Stimulated activated naive B cell treated with anti-CD40 and anti-IgM and Interleukin-4, amounts not matched to agents 10 μg/mL and 1 μg/mL and 100 μg/mL, for 72 hours (primary cell): ENCODE data around the gene RGS14.

Experiments used
- ATAC-seq, 2 donors: fragments of 150-1000 bp; cut with Tn5 transposase; replicated peaks; 2 replicates each; pipeline ENCODE4 v1.10.0; 2021; ENCODE audit warnings: moderate library complexity in 1 of 2
- DNase-seq: peaks from one replicate; pipeline ENCODE4 v3.0.0; 2021
- H3K27ac Mint-ChIP-seq: one replicate; pipeline ENCODE4 v1.8.0; 2022; ENCODE audit warnings: mild to moderate bottlenecking, mixed read lengths
- H3K27me3 Mint-ChIP-seq, 2 donors: one replicate each; pipeline ENCODE4 v1.8.0; 2022; ENCODE audit warnings: mixed read lengths in 2 of 2
- H3K36me3 Mint-ChIP-seq, 2 donors: one replicate each; pipeline ENCODE4 v1.8.0; 2022; ENCODE audit warnings: mixed read lengths in 2 of 2, mild to moderate bottlenecking in 1 of 2
- H3K4me1 Mint-ChIP-seq, 2 donors: one replicate each; pipeline ENCODE4 v1.8.0; 2022; ENCODE audit warnings: mixed read lengths in 2 of 2, mild to moderate bottlenecking in 1 of 2
- H3K4me3 Mint-ChIP-seq, 2 donors: one replicate each; pipeline ENCODE4 v1.8.0; 2022; ENCODE audit warnings: mild to moderate bottlenecking in 2 of 2, mixed read lengths in 2 of 2, moderate library complexity in 1 of 2
- H3K9me3 Mint-ChIP-seq, 2 donors: one replicate each; pipeline ENCODE4 v1.8.0; 2022; ENCODE audit warnings: mixed read lengths in 2 of 2, mild to moderate bottlenecking in 1 of 2

The RGS14 gene

DNA sequence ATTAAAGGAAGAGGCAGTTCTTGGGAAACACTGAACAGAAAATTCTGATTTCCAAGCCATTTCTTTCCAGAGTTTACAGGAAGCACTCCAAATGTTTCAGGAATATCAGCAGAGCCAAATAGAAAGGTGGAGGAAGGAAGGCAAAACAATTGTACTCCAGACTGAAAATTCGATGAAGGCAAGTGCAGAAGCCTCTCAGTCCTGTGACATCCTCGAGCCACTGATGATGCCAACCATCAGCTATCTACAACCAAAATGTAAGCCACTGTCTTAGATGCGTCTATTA lies 8.4 kb upstream of the RGS14 start:
- ATAC-seq (no peak), DNase-seq (no peak)
- Mint-ChIP-seq H3K36me3 (peaks cover 13 to 22% of the 10 kb centered on the region in 2 donors), H3K4me1 (peaks cover 17 to 51% of the 10 kb centered on the region in 2 donors), H3K27ac (no peak overlapping the region), H3K27me3 (no peaks in the 10 kb centered on the region), H3K9me3 (no peaks in the 10 kb centered on the region), H3K4me3 (peak overlapping the region; percentile 54 to 80)

DNA sequence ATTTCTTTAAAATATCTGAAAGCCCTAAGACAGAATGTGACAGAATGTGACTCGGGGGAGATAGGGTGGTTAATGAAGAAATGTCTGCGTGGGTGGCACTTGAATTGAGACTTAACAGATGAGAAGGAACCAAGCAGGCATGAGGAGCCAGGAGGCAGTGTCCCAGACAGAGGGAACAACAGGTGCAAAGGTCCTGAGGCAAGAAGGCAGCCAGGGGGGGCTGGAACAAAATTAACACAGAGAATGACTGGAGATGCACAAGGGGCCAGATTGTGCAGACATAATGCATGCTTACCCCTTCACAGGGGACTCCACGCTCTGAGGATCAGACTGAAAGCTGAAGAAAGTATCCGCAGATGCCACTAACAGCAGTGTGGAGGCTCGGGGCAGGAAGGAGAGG lies 8.0 kb upstream of the RGS14 start:
- no peaks in the 10 kb centered on the region for H3K27me3 Mint-ChIP-seq
- H3K9me3 Mint-ChIP-seq, result no peaks in the 10 kb centered on the region
- no peak for ATAC-seq
- peak overlapping the region; percentile 80 to 92 for H3K4me3 Mint-ChIP-seq
- peak overlapping the region; percentile 49 for H3K27ac Mint-ChIP-seq
- peaks cover 20 to 56% of the 10 kb centered on the region in 2 donors for H3K4me1 Mint-ChIP-seq
- no peak for DNase-seq
- peaks cover 10 to 20% of the 10 kb centered on the region in 2 donors for H3K36me3 Mint-ChIP-seq

DNA sequence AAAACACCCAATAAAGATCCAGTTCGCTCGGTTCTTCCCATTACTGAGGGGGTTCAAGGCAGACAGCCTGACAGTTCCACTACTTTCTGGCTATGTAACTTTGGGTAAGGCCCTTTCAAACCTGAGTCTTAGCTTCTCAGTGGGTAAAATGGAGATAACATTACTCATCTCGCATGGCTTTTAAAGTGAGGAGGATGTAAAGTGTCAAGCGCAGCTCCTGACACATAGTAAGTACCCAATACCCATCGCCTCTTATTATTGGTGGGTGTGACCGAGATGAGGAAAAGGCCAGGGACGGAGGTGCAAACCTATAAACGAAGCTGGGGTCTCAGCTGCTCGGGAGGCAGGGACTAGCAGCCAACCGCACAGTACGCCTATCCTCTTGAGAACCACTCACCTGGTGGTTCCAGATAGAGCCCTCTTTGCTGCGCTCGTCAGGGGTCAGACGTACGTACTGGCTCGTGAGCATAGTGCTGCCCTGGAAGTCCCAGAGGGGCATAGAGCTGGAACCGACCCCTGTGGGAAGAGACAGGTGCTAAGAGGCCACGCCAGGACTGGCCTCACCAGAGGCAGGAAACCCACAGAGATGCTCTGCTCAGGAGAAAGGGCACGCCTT lies 6.8 kb upstream of the RGS14 start:
- Mint-ChIP-seq H3K27me3 (no peaks in the 10 kb centered on the region), H3K9me3 (no peaks in the 10 kb centered on the region), H3K36me3 (peaks cover 10 to 19% of the 10 kb centered on the region in 2 donors), H3K4me3 (peak overlapping the region; percentile 92 to 97), H3K27ac (peak overlapping the region; percentile 100), H3K4me1 (peaks cover 26 to 63% of the 10 kb centered on the region in 2 donors)
- ATAC-seq (no peak), DNase-seq (no peak)

DNA sequence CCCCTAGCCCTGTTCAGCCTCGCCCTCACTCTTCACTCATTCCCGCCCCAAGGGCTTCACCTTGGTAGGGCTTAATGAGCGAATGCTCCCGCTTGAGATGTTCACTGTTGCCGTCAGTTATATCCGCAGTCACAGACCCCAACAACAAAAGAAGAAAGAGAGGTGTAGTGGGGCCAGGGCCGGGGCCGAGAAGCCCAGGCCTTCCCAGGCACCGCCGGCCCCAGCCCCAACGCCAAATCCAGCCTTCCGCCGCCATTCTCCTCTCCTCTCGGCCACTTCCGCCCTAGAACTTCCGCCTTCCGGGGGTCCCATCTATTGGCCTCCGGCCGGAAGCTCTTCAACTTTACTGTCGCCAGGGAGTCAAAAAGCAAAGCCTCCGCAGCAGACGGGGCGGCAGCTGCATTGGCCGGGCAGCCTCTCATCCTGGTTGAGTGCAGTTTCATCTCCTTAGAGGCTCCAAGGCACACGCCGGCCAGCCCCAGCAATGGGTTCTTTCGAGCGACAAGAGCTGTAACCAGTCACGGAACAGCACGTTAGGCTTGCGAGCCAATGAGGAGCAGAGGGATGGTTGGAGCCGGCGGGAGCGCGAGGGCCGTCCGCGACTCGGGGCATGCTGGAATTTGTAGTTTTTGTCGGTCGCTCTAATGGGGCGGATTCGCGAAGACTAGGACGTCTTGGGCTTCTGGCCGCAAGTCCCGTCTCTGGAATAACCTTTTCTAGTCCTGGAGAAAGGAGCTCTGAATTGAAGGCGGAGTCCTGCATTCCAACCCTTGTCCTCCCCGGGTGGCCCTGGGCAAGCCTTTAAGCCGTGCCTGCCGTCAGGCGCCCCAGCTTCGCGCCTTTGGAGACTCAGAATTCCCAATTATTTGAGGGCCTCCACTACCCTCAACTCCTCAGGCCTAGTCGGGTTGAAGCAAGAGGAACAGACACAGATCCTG lies 6.1 kb upstream of the RGS14 start, which contains the start of gene LMAN2:
Gene LMAN2 (minus strand): TSS at position 277 of the 938 bp plus-strand sequence. CDS start 21 bp downstream, at position 256.
- H3K4me3 Mint-ChIP-seq, result peak within 1 kb of the TSS; percentile 92 to 97
- peak; percentile 98 for ATAC-seq
- peak; percentile 92 for DNase-seq
- H3K27me3 Mint-ChIP-seq, result no peaks in the 10 kb centered on the region
- H3K4me1 Mint-ChIP-seq, result peaks cover 29 to 69% of the 10 kb centered on the region in 2 donors
- H3K36me3 Mint-ChIP-seq, result peaks cover 10 to 15% of the 10 kb centered on the region in 2 donors
- no peaks in the 10 kb centered on the region for H3K9me3 Mint-ChIP-seq
- H3K27ac Mint-ChIP-seq, result peak within 1 kb of the TSS; percentile 100

DNA sequence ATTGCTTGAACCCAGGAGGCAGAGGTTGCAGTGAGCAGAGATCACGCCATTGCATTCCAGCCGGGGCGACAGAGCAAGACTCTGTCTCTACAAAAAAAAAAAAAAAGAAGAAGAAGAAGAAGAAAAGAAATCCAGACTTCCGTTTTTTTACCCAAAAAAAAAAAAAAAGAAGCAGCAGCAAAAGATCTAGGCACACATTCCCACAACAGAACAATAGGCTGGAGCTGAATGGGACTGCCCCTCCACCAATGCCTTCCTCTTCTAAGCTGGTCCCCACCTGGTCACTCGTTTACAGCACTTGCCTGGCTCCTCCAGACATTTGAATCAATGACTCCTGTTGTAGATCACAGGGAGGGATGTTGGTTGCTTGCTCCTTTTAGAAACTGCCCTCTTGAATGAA lies 4.6 kb upstream of the RGS14 start:
- peaks cover 35 to 73% of the 10 kb centered on the region in 2 donors for H3K4me1 Mint-ChIP-seq
- peaks cover 10 to 11% of the 10 kb centered on the region in 2 donors for H3K36me3 Mint-ChIP-seq
- no peak overlapping the region for H3K4me3 Mint-ChIP-seq
- no peak for ATAC-seq
- H3K27me3 Mint-ChIP-seq, result no peaks in the 10 kb centered on the region
- H3K9me3 Mint-ChIP-seq, result no peaks in the 10 kb centered on the region
- DNase-seq, result no peak
- no peak overlapping the region for H3K27ac Mint-ChIP-seq

DNA sequence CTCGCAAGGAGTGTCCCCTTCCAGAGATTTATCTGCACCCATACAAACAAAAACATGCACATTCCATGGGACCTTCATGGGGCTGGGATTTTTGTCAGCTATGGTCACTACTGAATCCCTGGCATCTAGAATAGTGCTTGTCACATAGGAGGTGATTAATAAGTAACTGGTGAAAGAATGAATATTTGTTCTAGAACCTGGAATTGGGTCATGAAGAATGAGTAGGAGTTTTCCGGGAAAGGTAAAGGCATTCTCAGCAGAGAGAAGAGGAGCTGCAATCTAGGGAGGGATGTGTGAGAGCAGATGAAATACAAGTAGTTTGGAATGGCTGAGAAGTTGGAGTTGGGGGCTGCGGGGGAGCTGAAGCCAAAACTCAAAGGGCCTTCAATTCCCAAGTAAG lies 3.5 kb upstream of the RGS14 start:
- Mint-ChIP-seq H3K27ac (no peak overlapping the region), H3K27me3 (no peaks in the 10 kb centered on the region), H3K9me3 (no peaks in the 10 kb centered on the region), H3K36me3 (peaks cover 6 to 10% of the 10 kb centered on the region in 2 donors), H3K4me1 (peaks cover 41 to 80% of the 10 kb centered on the region in 2 donors), H3K4me3 (no peak overlapping the region)
- DNase-seq (no peak), ATAC-seq (no peak)

DNA sequence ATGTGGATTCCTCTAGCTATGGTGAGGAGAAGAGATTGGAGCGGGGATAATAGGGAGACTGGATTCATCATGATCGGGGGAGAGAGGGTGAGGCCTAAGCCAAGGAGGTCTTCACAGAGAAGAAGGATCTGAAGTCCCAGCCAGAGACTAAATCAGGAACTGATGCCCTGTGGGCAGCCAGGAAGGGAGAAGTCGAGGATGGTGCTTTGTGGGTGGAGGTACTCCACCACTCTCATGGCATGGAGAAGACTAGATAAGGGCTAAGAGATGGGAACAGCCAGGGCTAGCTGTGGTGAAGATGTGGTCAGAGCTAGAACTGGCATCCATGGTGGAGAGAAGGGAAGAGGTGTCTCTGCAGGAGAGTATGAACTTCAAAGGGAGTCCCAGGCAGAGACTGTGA lies 3.0 kb upstream of the RGS14 start:
- no peak for DNase-seq
- H3K36me3 Mint-ChIP-seq, result peaks cover 3 to 8% of the 10 kb centered on the region in 2 donors

DNA sequence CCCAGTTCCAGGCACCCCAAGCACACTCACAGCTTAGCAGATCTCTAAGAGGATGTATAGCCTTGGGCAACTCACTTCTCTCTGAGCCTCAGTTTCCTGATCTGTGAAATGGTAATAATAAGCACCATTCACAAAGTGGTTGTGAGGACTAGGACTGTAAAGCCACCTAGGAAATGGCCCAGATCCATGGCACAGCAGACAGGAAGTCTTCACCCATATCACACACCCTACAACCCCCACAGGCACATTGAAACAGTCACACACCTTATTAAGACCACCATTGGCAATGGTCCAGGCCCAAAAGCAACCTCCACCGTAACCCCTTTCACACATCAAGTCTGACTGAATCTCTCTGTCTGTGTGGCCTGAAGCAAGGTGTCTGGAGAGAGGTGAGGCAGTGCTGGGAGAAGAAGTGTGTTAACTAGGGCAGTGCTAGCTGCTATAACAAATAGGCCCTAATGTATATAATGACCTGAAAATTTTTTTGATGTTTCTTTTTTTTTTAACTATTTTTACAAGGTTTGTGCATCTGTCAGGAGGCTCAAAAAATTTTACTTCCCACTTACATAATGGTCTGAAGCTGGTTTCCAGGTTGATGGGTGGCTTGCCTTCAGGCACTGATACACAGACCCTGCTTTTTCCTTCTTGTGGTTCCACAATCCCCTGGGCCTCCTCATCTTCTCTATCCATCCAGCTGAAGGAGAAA lies 2.4 kb upstream of the RGS14 start:
- Mint-ChIP-seq H3K4me3 (no peak overlapping the region), H3K9me3 (no peaks in the 10 kb centered on the region), H3K27me3 (no peaks in the 10 kb centered on the region), H3K27ac (no peak overlapping the region), H3K36me3 (peaks cover 0 to 3% of the 10 kb centered on the region in 2 donors), H3K4me1 (peaks cover 43 to 80% of the 10 kb centered on the region in 2 donors)
- ATAC-seq (no peak), DNase-seq (no peak)

More for the DNA sequence above, 3.0 kb upstream of the RGS14 start:
- H3K4me1 Mint-ChIP-seq, result peaks cover 43 to 80% of the 10 kb centered on the region in 2 donors
- ATAC-seq, result no peak
- no peaks in the 10 kb centered on the region for H3K9me3 Mint-ChIP-seq
- H3K27me3 Mint-ChIP-seq, result no peaks in the 10 kb centered on the region
- no peak overlapping the region for H3K27ac Mint-ChIP-seq
- H3K4me3 Mint-ChIP-seq, result no peak overlapping the region

DNA sequence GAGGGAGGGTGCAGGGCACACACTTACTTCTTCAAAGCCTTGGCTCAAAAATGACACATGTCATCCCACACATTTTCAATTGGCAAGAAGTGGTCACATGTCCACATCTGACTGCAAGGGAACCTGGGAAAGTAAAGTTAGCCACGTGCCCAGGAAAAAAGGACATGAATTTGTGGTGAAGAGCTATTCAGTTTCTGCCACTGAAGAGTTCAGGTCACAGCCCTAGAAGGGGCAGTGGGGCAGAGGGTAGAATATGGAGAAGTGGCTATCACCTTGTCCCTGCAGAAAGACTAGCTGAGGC lies 1.9 kb upstream of the RGS14 start:
- H3K4me1 Mint-ChIP-seq, result peaks cover 45 to 83% of the 10 kb centered on the region in 2 donors
- no peak overlapping the region for H3K4me3 Mint-ChIP-seq
- H3K9me3 Mint-ChIP-seq, result no peaks in the 10 kb centered on the region
- DNase-seq (no peak), ATAC-seq (no peak)
- no peak overlapping the region for H3K27ac Mint-ChIP-seq
- no peaks in the 10 kb centered on the region for H3K27me3 Mint-ChIP-seq
- peaks cover 0 to 3% of the 10 kb centered on the region in 2 donors for H3K36me3 Mint-ChIP-seq

DNA sequence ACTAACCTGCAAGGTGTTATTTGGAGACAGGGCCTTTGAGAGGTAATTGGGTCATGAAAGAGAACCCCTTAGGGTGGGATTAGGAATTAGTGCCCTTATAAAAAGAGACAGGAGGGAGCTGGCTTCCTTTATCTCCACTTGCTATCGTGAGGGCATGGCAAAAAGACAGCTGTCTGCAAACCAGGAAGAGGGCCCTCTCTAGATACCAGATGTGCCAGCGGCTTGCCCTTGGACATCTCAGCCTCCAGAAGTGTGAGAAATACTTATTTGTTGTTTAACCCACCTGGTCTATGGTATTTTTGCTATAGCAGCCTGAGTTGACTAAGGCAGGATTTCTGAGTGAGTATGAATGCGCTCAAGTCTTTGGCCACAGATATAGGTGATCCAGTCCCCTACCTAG lies 978 bp upstream of the RGS14 start:
- peak overlapping the region; percentile 92 to 95 for H3K4me3 Mint-ChIP-seq
- no peak for DNase-seq

DNA sequence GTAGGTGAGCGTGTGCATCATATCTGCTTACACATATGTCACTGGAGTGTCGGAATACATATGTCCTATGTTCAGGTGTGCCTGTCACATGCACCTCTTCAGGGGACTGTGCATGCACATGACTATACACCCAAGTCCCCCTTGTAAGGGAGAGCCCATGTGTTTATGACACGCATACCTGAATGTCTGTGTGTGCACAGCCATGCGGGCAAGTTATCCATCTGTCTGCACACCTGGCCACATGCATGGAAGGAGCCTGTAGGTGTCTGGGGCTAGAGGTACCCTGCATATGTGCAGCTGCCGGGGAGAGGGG lies 622 bp upstream of the RGS14 start:
- Mint-ChIP-seq H3K4me1 (peaks cover 54 to 90% of the 10 kb centered on the region in 2 donors), H3K27ac (peak overlapping the region; percentile 93), H3K9me3 (no peaks in the 10 kb centered on the region), H3K4me3 (peak overlapping the region; percentile 92 to 95), H3K36me3 (peaks cover 0 to 3% of the 10 kb centered on the region in 2 donors), H3K27me3 (no peaks in the 10 kb centered on the region)
- peak in 1 of 2 donors; percentile 7 for ATAC-seq
- no peak for DNase-seq

More for the DNA sequence above, 978 bp upstream of the RGS14 start:
- Mint-ChIP-seq H3K36me3 (peaks cover 0 to 3% of the 10 kb centered on the region in 2 donors), H3K4me1 (peaks cover 51 to 90% of the 10 kb centered on the region in 2 donors), H3K27ac (peak overlapping the region; percentile 93), H3K9me3 (no peaks in the 10 kb centered on the region), H3K27me3 (no peaks in the 10 kb centered on the region)
- ATAC-seq, result no peak

DNA sequence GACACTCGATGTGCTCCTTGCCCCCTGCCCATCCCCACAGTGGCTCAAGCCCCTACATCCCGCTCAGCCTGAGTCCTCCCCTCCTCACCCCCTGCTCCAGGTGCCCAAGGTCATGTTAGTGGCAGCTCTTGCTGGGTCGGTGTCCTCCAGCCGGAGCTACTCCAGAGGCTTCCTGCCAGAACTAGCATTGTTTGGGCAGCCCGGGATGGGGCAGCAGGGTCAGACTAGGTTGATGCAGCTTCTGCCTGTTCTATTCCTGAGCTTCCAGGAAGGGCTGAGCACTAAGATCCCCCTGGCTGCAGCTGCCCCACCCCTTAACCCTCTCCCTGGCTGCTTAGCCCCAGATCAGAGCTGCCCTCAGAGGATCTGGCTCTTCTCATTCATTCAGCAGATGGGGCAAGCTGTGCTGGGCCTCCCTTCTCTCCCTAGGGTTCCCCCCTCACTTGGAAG lies 671 bp downstream of the RGS14 start:
- Mint-ChIP-seq H3K36me3 (peaks cover 2 to 3% of the 10 kb centered on the region in 2 donors), H3K27me3 (no peaks in the 10 kb centered on the region), H3K9me3 (no peaks in the 10 kb centered on the region), H3K4me1 (peaks cover 62 to 90% of the 10 kb centered on the region in 2 donors), H3K27ac (peak overlapping the region; percentile 91), H3K4me3 (peak overlapping the region; percentile 92 to 95)
- ATAC-seq, result no peak
- no peak for DNase-seq

DNA sequence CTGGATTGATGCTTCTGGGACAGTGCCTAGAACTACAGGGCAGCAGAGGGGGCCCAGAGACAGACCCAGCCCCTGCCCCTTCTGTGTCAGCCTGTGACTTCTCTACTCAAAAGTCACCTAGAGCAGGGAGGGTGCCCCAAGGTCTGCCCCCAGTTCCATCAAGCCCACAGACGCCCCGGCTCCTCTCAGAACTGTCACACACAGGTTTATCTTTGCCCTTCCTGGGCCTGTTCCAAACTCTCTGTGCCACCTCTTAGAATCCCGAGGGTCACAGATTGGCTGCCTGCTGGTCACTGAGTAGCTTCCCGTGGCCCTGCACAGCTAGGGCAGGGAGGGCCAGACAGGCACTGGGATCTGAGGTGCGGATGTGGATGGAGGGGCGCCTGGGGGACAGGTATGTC lies 1.7 kb downstream of the RGS14 start:
- peak overlapping the region; percentile 21 for H3K27ac Mint-ChIP-seq

DNA sequence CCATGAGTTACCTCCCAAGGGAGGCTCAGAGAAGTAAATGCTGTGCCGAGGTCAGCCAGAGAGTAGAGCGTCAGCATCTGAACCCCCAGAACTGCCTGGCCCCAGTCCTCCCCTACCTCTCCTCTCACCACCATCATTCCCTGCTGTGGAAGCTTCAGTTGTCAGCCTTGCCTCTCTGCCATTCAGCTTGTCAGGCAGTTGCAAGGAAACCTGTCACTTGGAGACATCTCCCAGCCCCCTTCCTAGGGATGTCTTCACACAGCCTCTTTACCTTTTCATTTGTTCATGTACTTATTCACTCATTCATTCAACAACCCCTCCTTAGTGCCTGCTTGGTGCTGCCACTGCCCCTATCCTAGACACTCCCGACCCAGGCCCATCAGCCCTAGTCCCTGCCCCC lies 2.1 kb downstream of the RGS14 start:
- no peak for ATAC-seq
- DNase-seq, result no peak

More for the DNA sequence above, 1.7 kb downstream of the RGS14 start:
- Mint-ChIP-seq H3K27me3 (no peaks in the 10 kb centered on the region), H3K4me1 (peaks cover 68 to 91% of the 10 kb centered on the region in 2 donors), H3K36me3 (peaks cover 2 to 5% of the 10 kb centered on the region in 2 donors), H3K4me3 (peak overlapping the region; percentile 92 to 95), H3K9me3 (no peaks in the 10 kb centered on the region)
- ATAC-seq (no peak), DNase-seq (no peak)

More for the DNA sequence above, 2.1 kb downstream of the RGS14 start:
- H3K36me3 Mint-ChIP-seq, result peaks cover 2 to 6% of the 10 kb centered on the region in 2 donors
- H3K27me3 Mint-ChIP-seq, result no peaks in the 10 kb centered on the region
- peak overlapping the region; percentile 4 for H3K27ac Mint-ChIP-seq
- H3K9me3 Mint-ChIP-seq, result no peaks in the 10 kb centered on the region
- H3K4me1 Mint-ChIP-seq, result peaks cover 68 to 91% of the 10 kb centered on the region in 2 donors
- H3K4me3 Mint-ChIP-seq, result peak overlapping the region; percentile 22 to 95
